Duodenal mucosa (tissue), 2 donors: Measurements from ENCODE around the gene PUSL1.

Experiments used
- H3K27ac ChIP-seq: one replicate; pipeline ENCODE4 v1.7.0; 2013; ENCODE audit warnings: low read depth, low read length
- H3K27me3 ChIP-seq, 2 donors: one replicate each; pipeline ENCODE4 v1.7.0; 2013; ENCODE audit warnings: low read length in 2 of 2, control low read depth in 1 of 2; ENCODE audit not compliant: insufficient read depth in 2 of 2, control insufficient read depth in 1 of 2
- H3K36me3 ChIP-seq, 2 donors: one replicate each; pipeline ENCODE4 v1.7.0; 2013; ENCODE audit warnings: low read length in 2 of 2, control low read depth in 1 of 2; ENCODE audit not compliant: insufficient read depth in 2 of 2, control insufficient read depth in 1 of 2
- H3K4me1 ChIP-seq, 2 donors: one replicate each; pipeline ENCODE4 v1.7.0; 2013; ENCODE audit warnings: low read length in 2 of 2, control low read depth in 1 of 2; ENCODE audit not compliant: insufficient read depth in 2 of 2, control insufficient read depth in 1 of 2
- H3K4me3 ChIP-seq, 2 donors: one replicate each; pipeline ENCODE4 v1.7.0; 2013; ENCODE audit warnings: low read length in 2 of 2, low read depth in 1 of 2
- H3K9ac ChIP-seq, 2 donors: one replicate each; pipeline ENCODE4 v1.7.0; 2013; ENCODE audit warnings: low read length in 2 of 2, low read depth in 1 of 2
- H3K9me3 ChIP-seq, 2 donors: one replicate each; pipeline ENCODE4 v1.7.0; 2013; ENCODE audit warnings: low read length in 2 of 2, control low read depth in 1 of 2; ENCODE audit not compliant: control insufficient read depth in 1 of 2

Gene PUSL1

DNA sequence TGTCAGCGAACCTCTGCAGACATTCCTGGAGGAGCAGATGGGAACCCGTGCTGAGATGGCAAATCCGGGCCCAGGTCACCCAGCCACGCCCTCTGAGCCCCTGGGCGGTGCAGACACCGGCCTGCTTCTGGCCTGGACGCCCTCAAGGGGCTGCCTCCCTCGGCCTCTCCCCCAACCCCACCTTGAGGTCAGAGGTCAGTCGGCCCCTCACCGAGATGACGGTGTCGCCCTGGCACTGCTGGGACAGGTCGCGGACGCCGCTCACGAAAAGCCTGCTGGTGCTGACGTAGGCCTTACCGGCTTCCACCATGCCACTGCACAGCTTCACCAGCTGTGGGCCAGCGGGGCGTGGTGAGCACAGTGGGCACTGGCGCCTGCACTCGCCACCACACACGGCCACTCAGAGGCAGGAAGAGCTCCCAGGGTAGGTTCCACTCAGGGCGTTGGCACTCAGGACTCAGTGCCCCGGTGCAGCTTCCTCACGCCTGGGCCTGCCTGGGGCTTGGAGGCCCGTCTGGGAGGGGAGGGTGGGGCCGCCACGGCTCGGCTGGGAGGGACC is 5.4 kb upstream of the PUSL1 start:
- Histone ChIP-seq H3K4me1 (peaks cover 28 to 32% of the 10 kb centered on the region in 2 donors), H3K9me3 (no peaks in the 10 kb centered on the region), H3K27ac (no peak overlapping the region), H3K4me3 (no peak overlapping the region), H3K27me3 (no peaks in the 10 kb centered on the region), H3K9ac (no peak overlapping the region), H3K36me3 (no peaks in the 10 kb centered on the region)

DNA sequence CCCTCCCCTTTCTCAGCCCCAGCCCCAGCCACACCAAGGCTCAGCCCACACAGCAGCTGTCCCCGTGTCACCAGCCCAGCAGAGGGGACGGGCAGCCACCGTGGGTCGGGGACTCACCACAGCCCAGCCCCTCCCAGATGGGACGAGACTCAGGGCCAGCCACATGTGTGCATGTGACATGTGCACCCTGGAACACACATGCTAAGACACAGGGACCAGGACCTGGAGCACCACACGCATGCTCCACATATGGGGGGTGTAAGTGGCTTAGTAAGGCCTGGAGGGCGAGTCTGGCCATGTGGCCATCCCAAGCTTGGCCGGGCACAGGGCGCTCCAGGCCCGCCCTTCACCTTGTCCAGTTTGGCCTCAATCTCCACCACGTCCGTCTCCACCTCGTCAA is 4.7 kb upstream of the PUSL1 start:
- no peak overlapping the region for H3K27ac ChIP-seq
- H3K9ac ChIP-seq = no peak overlapping the region
- H3K9me3 ChIP-seq = no peaks in the 10 kb centered on the region
- H3K36me3 ChIP-seq = no peaks in the 10 kb centered on the region
- no peak overlapping the region for H3K4me3 ChIP-seq
- peaks cover 28 to 32% of the 10 kb centered on the region in 2 donors for H3K4me1 ChIP-seq
- no peaks in the 10 kb centered on the region for H3K27me3 ChIP-seq

DNA sequence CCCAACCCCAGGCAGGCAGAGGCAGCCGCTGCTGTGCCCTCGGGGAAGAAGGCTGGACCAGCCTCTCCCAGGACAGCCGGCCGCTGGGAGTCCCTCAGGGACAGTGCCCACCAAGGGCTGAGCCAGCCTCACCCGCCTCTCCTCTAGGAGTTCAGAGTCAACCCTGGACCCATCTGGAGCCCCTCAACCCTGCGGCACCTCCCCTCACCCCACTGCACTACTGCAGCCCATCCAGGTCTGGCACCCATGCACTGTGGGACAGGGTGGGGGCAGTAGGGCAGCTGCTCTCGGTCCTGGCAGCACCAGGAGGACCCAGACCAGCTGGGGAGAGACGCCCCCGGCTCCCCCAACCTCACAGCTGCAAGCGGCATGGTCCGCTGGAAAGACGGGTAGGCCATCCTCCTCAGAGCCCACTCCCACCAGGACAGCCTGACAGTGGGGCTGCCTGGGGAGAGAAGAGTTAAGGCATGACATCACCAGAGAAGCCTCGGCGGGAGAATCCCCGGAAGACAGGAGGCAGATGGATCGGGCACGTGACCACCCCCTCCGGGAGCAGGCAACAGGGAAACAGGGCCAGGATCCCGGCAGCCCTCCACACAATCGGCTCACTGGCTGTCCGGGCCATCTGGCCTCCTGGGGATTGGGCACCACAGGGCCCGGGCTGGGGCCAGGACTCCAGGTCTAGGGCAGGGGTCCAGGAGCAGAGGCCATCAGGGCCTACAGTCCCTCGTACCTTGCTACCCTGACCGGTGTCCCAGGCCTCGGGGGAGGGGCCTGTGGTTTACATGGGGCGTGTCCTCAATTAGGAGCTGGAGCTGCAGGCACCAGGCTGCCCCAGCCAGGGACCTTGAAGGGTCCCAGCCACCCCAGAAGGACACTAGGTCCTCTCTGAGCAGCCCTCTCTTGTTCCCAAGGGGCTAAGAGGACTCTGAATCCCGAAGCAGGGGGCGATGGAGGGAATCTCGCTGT is 3.8 kb upstream of the PUSL1 start:
- Histone ChIP-seq H3K4me3 (peak overlapping the region; percentile 53 to 64), H3K4me1 (peaks cover 34 to 36% of the 10 kb centered on the region in 2 donors), H3K27ac (peak overlapping the region; percentile 58), H3K9ac (peak overlapping the region; percentile 47 to 68), H3K27me3 (no peaks in the 10 kb centered on the region), H3K36me3 (no peaks in the 10 kb centered on the region), H3K9me3 (no peaks in the 10 kb centered on the region)

DNA sequence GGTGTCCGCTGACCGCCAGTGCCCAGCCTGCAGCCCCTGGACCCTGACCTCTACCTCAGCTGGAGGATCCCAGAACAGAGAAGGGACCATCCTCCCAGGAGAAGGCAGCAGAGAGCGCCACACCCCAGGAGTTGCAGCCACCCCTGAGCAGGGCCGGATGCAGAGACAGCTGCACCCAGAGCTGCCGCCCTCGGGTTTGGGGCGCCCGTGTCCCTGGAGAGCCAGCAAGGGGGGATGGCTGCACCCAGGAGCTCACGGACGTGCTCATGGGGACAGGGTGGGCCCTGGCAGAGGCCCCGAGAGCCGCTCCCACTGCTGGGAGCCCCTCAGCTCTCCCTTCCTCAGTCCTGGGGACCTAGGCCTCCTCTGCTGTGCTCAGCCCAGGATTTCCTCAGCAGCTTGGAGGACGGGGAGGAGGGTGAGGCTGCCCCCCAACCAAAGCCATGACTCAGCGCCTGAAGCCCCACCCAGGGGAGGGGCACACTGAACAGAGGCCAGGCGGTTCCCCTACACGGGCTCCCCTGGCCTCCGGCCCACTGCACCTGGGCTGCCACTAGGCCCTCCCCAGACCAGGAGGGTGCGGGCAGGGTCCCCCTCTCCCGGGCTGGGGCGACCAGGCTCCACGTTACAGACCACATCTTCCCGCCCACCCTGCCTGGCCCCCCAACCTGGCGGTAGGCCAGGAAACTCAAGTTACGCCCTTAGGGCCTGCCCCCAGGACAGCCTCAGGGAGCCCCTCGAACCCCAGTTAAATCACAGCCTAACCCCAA is 2.9 kb upstream of the PUSL1 start:
- peaks cover 0 to 5% of the 10 kb centered on the region in 2 donors for H3K36me3 ChIP-seq
- H3K9ac ChIP-seq = peak overlapping the region; percentile 47 to 68
- H3K9me3 ChIP-seq = no peaks in the 10 kb centered on the region
- peak overlapping the region; percentile 58 for H3K27ac ChIP-seq
- H3K4me3 ChIP-seq = peak overlapping the region; percentile 53 to 64
- peaks cover 36 to 38% of the 10 kb centered on the region in 2 donors for H3K4me1 ChIP-seq
- no peaks in the 10 kb centered on the region for H3K27me3 ChIP-seq

DNA sequence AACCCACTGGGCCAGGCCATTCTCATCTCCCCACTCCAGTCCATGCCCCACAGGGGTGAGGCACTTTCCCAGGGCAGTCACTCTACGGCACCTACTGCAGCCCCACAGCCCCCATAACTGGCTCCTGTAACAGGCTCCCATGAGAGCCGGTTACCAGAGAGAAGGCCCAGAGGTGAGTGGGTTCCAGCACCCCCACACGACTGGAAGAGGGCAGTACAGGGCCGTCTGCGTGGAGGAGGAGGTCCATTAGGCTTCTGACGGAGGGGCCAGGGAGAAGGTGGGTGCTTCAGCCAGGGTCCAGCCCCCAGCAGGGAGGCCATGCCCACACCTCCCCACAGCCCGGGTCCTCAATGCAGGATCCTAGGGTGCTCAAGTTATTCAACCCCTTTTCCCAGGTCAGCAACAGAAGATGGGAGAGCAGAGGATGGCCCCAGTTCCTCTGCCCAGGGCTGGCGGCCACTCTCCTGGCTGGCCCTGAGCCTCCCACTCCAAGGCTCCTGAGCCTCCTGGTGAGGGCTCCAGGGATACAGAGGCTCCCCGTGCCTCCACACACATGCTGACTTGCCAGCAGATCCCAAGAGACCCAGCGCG is 2.2 kb upstream of the PUSL1 start:
- H3K36me3 ChIP-seq = peaks cover 0 to 9% of the 10 kb centered on the region in 2 donors
- peak overlapping the region; percentile 53 to 62 for H3K4me3 ChIP-seq
- peaks cover 36 to 38% of the 10 kb centered on the region in 2 donors for H3K4me1 ChIP-seq
- H3K27ac ChIP-seq = no peak overlapping the region
- H3K27me3 ChIP-seq = no peaks in the 10 kb centered on the region
- peak overlapping the region; percentile 39 to 68 for H3K9ac ChIP-seq
- H3K9me3 ChIP-seq = no peaks in the 10 kb centered on the region

DNA sequence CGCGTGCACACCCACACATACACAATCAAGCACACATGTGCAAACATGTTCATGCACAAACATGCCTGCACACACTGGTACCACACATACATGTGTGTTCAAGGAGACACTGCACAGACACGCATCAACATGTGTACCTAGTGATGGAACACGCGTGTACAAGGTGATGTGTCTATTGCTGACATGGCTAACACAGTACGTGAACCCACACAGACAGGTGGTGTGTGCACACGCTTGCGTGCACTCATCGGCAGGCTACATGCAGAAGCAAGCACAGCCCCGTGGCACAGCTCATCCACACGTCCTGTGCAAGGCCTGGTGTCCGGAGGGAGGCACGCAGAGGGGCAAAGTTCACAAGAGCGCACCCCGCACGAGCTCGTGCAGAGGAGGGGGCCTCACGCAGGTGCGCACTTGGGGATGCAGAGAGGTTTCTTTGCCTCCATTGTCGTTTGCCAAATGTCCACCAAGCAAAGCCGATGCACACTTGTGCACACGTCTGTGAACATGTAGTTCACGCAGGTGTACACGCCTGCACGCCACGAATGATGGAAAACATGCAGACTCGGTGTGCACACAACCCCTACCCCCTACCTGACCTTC is 1.6 kb upstream of the PUSL1 start:
- Histone ChIP-seq H3K9me3 (no peaks in the 10 kb centered on the region), H3K4me1 (peaks cover 36 to 38% of the 10 kb centered on the region in 2 donors), H3K4me3 (peak overlapping the region; percentile 53 to 62), H3K9ac (peak overlapping the region in 1 of 2 donors; percentile 59), H3K36me3 (peaks cover 3 to 15% of the 10 kb centered on the region in 2 donors), H3K27me3 (no peaks in the 10 kb centered on the region), H3K27ac (no peak overlapping the region)

DNA sequence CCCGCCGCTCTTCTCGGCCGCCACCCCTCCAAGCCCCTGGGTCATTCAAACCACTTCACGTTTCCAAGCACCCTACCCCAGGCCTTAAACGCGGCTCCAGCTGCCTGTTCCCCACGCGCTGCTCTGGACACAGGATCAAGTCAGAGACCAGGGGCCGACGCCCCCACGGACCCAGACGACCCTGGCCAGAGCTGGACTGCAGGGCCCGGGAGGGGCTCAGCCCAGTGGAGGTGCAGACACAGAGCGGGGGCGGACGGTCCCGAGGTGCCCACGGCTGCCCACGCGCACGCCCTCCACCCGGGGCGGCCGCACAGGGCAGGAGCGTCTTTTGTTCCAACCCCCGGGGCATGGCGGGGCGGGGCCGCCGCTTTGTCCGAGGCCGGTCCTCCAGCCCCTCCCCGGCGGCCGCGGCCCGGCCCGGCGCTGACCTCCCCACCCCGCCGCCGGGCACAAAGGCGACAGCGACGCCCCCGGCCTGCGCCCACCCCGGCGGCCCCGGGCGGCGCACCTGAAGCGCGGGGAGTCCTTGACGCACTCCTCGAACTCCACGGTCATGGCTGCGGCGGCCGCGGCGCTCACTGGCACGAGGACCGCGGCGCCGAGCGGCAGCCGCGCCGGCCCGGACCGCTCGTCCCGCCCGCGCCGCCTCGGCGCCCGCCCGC is 1.0 kb upstream of the PUSL1 start:
- H3K36me3 ChIP-seq = peaks cover 4 to 20% of the 10 kb centered on the region in 2 donors
- peak overlapping the region; percentile 62 for H3K27ac ChIP-seq
- H3K27me3 ChIP-seq = no peaks in the 10 kb centered on the region
- H3K4me1 ChIP-seq = peaks cover 36 to 38% of the 10 kb centered on the region in 2 donors
- no peaks in the 10 kb centered on the region for H3K9me3 ChIP-seq
- H3K4me3 ChIP-seq = peak overlapping the region; percentile 53 to 62
- peak overlapping the region in 1 of 2 donors; percentile 59 for H3K9ac ChIP-seq

DNA sequence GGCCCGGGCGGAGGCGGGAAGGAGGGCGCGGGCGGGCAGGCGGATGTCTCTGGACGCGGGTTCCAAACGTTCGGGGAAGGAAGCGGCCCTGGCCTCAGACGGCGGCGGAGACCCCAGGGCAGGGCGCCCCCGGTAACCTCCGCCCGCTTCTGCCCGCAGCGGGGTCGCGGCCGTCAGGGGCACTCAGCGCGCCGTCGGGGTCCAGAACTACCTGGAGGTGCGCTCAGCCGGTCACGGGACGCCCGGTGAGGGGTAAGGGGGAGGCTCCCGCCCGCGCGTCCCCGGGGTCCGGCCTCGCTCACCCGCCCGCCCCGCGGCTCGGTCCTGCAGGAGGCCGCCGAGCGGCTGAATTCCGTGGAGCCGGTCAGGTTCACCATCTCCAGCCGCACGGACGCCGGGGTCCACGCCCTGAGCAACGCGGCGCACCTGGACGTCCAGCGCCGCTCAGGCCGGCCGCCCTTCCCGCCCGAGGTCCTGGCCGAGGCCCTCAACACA is 406 bp downstream of the PUSL1 start:
- H3K27me3 ChIP-seq = no peaks in the 10 kb centered on the region

More for the DNA sequence above, 406 bp downstream of the PUSL1 start:
- H3K4me1 ChIP-seq = peaks cover 36 to 38% of the 10 kb centered on the region in 2 donors
- H3K4me3 ChIP-seq = peak overlapping the region; percentile 72 to 74
- no peaks in the 10 kb centered on the region for H3K9me3 ChIP-seq
- H3K9ac ChIP-seq = peak overlapping the region; percentile 48 to 54
- H3K36me3 ChIP-seq = peaks cover 4 to 34% of the 10 kb centered on the region in 2 donors
- peak overlapping the region; percentile 66 for H3K27ac ChIP-seq
